Stimulated activated CD4-positive, alpha-beta T cell treated with anti-CD3 and anti-CD28 coated beads, TNF-alpha, amount 100 ng/mL, for 1 hour (primary cell): ENCODE data around the gene TBC1D16.

ENCODE experiments used
- DNase-seq, 3 donors: peaks; one replicate each; pipeline ENCODE4 v3.0.0-alpha.2; 2020; ENCODE audit warnings: low read depth in 3 of 3, low spot score in 1 of 3

The TBC1D16 gene, protein sequence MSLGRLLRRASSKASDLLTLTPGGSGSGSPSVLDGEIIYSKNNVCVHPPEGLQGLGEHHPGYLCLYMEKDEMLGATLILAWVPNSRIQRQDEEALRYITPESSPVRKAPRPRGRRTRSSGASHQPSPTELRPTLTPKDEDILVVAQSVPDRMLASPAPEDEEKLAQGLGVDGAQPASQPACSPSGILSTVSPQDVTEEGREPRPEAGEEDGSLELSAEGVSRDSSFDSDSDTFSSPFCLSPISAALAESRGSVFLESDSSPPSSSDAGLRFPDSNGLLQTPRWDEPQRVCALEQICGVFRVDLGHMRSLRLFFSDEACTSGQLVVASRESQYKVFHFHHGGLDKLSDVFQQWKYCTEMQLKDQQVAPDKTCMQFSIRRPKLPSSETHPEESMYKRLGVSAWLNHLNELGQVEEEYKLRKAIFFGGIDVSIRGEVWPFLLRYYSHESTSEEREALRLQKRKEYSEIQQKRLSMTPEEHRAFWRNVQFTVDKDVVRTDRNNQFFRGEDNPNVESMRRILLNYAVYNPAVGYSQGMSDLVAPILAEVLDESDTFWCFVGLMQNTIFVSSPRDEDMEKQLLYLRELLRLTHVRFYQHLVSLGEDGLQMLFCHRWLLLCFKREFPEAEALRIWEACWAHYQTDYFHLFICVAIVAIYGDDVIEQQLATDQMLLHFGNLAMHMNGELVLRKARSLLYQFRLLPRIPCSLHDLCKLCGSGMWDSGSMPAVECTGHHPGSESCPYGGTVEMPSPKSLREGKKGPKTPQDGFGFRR

DNA sequence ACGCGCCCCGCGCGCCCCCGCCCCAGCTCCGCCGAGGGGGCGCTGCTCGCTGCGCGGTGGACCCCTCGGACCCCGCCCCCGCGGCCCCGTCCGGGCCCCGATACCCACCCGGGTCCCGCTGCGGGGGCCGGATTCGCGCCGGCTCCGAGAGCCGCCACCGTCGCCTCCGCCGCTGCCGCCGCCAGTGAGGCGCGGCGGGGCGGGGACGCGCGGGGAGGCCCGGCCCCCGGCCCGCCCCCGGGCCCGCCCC, at the start of gene TBC1D16:
Gene TBC1D16, minus strand, starts transcription at position 186 of the 250 bp plus-strand sequence. CDS start 22,325 bp downstream, outside the sequence.
- no peak for DNase-seq

DNA sequence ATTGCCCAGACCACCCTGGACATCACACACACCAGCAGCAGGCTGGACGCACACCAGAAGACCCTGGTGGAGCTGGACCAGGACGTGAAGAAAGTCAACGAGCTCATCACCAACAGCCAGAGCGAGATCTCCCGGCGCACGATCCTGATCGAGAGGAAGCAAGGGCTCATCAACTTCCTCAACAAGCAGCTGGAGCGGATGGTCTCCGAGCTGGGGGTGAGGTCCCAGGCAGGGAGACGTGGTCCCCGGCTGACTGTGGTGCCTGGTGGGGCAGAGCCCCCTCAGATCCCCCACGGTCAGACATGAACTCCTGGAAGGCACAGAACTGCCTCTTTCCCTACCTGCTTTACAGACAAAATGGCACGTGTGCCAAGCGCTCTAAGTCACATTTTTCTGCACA, 49.1 kb upstream of the TBC1D16 start:
- DNase-seq: no peak

DNA sequence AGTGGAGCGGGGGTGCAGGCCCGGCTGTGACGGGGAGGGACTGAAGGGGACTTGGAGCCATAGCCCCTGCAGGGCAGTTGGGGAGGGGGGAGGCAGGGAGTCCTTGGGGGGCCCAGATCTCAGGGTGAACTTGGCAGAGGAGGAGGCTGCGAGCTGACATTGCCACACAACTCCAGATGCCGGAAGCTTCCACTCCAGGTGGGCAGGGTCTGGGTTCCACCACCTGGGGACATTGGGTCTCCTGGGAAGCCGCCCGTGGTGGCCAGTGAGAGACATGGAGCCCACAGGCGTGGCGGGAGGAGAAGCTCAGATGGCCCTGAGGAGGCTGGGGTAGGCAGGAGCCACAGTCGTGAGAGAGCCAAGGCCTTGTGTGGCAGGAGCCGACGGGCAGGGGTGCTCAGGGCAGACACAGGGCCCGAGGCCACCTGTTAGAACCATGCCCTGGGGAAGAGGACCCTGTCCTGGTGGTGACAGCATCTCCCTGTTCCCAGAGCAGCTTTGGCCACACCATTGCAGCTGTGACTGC, 47.5 kb upstream of the TBC1D16 start:
- no peak for DNase-seq

DNA sequence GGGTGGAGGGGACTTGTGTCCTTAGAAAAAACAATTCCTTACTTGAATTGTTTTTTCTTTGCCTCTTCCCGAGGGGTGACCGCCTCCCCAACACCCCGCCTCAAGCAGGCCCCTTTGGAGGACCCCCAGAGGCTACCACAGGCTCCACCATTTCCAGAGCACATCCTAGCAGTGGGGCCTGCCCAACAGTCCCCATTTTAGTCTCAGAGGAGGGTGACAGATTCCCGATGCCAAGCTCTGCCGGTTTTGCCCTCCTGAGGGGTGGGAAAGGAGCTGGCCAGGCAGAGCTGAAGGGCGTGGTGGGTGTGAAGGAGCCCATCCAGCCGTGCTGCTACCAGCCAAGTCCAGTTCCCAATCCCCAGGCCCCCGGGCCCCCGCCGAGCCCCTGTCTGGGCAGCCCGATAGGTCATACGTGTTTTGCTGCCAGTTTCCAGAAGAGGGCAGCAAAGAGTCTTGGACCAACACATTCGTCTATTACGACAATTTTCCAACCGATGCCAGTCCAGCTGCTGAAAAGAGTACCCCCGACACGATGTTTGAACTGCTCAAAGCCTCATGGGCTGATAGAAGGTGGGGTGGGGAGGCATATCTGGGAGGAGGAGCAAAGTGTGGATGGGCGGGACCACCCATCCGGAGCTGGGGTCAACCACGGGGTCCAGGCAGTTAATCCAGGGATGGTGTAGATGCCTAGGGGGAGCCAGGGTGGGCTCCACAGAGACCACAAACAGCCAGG, 46.9 kb upstream of the TBC1D16 start:
- peak; percentile 13 to 31 (median 30) for DNase-seq

DNA sequence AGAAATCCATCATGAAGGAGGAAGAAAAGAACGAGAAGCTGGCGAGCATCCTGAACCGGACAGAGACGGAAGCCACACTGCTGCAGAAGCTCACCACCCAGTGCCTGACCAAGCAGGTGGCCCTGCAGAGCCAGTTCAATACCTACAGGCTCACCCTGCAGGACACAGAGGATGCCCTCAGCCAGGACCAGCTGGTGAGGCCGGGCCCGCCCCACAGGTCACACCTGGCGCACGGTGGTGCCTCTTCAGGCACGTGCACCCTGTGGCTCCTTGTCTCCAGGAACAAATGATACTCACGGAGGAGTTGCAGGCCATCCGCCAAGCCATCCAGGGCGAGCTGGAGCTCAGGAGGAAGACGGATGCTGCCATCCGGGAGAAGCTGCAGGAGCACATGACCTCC, 45.9 kb upstream of the TBC1D16 start:
- DNase-seq: no peak

DNA sequence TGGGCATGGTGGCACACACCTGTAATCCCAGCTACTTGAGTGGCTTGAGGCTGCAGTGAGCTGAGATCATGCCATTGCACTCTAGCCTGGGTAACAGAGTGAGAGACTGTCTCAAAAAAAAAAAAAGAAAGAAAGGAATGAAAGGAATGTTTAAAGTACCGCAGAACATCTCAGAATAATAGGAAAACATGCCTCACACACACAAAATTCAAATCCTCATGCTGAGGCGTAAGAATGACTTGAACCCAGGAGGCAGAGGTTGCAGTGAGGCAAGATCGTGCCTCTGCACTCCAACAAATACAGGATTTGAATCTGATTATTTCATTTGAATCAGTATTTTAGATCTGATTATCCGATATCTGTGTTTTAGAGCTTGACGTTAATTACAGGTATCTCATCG, 44.4 kb upstream of the TBC1D16 start:
- no peak for DNase-seq

DNA sequence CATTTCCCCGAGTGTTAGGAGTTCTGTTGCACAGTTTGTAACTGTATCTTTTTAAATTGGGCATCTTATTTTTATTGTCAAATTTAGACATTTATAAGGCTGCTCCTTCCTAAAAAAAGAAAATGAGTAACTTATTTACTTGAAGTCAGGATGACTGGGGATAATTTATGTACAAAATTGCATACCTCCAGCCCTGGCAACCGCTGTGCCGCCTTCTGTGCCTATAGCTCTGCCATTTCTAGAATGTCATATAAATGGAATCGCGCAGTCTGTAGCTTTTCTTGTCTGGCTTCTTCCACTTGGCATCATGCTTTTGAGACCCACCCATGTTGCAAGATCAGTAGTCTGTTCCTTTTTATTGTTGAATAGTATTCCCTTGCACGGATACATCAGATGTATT, 36.7 kb upstream of the TBC1D16 start:
- no peak for DNase-seq

DNA sequence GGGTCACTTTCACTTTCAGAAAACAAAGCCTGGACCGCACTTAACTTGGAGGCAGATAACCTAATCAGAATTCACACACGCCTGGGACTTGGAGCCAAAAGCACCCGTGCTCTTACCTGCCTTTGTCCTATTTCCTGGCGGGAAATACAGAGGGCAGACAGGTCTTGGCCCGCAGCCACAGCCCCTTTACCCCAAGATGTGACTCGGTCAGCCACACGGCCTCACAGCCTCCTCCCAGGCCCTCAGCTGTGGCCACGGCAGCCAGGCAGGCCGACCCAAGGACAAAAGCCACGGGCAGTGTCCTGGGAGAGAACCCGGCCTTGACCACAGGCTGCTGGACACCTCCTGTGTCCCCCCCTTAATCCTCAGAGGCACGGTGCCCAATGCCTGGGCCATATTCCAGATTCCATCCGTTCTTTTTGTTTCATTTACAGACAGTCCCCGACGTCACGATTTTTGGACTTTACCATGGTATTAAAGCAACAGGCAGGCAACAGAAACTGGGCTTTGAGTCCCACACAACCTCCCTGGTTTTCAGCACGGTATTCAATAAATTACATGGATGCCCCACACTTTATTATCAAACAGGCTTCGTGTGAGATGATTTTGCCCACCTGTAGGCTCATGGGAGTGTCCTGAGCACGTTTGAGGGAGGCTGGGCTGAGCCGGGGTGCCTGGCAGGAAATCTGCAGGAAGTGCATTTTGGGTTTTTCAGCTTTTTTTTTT, 35.6 kb upstream of the TBC1D16 start:
- DNase-seq: no peak

DNA sequence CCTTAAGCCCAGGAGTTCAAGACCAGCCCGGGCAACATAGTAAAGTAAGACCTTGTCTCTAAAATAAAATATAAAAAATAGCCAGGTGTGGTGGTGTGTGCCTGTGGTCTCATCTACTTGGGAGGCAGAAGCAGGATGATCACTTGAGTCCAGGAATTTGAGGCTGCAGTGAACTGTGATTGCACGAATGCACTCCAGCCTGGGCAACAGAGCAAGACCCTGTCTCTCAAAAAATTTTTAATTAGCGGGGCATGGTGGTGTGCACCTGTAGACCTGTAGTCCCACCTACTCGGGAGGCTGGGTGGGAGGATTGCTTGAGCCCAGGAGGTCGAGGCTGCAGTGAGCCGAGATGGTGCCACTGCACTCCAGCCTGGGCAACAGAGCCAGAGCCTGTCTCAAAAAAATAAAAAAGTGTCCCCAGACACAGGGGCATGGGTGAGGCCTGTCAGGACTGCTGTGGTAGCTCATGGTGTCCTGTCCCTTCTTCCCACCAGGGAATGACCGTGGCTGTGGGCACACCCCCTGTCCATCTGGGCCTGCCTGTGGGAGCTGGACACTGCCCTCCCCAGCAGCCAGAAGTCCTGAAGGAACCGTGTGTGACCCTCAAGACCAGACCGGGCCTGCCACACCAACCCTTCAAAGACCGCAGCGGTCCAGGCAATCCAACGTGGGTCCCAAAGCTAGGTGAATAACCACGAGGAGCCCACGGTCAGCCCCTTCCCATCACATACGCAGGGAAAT, 34.9 kb upstream of the TBC1D16 start:
- DNase-seq: no peak

DNA sequence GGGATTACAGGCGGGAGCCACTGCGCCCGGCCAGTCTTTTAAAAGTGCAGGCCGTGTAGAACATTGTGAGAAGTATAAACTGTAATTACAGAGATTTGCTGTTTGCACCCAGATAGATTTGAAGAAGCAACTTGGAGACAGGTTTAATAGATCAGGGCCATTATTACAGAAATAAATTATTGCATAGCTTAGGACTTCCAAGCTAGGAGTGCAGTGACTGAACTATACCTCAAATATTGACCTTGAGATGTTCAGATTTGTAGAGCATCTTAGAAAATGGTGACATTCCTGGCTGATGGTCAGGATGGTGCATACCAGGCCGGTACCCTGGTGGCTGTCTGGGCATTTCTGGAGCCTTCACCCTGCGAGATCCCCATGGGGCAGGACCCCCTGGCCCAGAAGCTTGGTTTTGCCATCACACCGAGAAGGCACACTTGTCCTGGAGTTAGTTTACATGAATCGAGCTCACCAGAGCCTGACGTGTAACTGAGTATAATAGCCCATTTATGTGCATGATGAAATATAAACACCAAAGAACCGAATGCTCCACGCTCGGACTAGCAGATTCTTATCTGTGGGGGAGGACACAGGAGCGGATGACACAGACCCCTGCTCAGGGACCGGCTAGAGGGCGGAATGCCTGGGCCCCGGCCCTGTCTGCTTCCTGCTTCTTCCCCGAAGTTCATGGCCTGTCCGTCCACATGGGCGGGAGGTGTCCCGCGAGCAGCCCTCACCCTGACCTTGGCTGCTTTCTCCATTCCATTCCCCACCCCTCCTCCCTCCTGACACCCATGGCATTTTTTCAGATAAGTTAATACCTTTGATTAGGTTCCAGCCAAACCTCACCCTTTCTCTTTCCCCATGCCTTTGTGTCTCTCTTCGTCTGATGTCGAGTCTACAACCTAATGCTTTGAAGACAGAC, 32.9 kb upstream of the TBC1D16 start:
- DNase-seq: no peak

DNA sequence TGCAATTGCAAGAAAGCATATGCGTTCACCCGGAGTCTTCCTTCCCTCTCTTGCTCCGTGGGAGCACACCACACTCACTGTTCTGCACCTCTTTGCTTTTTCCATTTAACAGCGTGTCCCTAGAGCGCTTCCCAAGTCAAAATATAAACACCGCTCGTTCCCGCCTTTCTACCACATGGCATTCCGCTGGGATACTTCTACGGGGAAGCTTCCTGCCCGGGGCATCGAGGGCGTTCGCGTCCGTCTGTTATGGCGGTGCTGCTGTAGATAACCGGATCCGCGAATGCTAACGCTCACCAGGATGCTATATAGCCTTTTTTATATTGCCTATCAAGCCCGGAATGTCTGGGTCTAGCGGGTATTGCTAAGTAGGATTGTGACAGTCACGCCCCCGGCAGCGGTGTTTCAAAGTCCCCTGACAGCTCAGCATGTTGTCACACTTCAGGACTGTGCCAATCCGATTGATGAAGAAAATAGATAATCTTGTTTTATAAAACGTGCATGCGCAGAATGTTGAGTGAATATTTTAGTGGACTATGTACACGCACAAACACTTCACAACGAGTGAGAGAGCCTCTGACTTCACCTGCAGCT, 31.8 kb upstream of the TBC1D16 start:
- no peak for DNase-seq

DNA sequence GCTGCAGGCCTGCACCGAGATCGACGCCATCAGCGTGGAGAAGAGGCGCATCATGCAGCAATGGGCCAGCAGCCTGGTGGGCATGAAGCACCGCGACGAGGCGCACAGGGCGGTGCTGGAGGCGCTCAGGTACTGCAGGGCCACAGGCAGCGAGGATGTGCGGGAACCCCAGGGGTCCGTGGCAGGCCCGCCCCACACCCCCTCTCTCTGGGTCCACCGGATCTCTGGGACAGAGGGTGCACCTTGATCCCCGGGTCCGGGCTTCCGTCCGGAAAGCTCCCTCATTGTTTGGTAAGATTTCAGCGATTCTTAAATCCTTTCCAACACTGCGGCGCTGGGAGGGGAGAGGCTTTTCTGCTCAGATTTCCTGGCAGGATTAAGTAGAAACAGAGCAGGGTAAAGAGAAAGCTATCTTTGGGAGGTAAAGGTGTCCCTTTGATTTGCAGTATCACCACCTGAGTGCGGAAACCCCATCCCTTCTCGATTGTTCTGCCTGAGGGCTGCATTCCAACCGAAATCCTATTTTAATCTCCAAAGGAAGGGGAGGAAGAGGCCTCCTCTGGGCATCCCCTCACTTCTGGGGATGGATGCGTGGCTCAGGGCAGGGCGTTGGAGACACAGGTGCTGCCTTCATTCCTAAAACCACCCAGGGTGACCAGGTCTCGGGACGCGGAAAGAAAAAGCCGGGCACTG, 30.0 kb upstream of the TBC1D16 start:
- DNase-seq: no peak

DNA sequence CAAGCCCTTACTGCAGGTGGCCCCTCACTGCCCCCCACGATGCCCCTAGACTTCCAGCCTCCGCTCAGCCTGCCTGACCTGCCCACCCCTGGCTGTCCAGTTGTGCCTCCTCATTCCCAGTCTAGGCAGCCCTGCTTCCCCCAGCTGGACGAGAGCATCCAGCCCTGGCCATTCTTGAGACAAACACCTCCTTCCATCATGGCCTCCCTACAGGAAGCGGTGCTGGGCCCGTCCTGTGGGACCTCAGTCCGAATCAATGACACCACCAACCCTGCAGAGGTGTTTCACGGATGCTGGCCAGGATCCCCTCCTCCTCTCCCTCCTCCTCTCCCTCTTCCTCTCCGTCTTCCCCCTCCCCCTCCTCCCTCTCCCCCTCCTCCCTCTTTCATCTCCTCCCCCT, 29.0 kb upstream of the TBC1D16 start:
- DNase-seq: no peak

DNA sequence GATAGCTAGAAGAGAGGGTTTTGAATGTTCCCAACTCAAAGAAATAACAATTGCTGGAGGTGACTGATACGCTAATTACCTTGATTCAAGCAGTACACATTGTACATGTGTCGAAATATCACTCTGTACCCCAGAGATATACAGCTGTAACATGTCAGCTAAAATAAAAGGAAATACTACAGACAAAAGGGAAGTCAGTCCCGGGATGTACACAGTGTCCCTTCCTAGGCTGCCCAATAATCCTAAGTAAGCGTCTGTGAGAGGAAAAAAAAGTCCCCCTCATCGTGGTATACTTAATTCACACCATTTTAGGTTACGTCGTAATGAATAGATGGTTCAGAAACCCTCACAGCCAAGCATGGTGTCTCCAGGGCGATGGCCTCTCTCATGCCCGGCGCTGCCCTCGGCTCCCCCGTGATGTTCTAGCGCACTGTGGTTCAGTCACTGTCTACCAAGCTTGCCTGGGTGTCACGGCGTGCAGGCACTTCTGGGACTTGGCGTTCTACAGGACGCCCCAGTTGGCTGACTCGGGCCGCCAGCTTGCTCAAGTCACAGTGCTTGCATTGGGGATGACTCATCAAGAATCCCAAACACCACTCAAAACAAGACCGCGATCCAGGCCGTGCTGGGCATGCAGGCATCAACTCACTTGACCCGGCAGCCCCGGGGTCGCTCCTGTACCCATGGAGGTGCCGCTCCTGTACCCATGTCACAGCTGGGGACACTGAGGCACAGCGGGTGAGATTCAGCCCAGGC, 28.3 kb upstream of the TBC1D16 start:
- no peak for DNase-seq

DNA sequence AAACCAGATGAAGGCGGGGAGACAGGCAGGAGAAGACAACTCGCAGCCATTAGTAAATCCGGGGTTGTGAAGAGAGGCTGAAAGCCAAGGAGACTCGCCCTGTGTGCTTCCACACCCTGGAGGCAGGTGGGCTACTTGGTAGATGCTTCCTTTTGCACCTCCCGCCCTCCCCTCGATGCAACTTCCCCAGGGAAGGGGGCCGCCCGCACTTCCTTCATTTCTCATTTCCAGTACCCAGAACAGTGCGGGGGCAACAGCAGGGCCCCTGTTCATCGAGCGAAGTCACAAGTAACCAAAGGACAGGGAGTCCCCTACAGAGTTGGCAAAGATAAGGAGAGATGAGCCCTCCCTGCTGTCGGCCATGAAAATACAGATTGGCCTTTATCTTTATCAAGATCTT, 25.7 kb upstream of the TBC1D16 start:
- no peak for DNase-seq

DNA sequence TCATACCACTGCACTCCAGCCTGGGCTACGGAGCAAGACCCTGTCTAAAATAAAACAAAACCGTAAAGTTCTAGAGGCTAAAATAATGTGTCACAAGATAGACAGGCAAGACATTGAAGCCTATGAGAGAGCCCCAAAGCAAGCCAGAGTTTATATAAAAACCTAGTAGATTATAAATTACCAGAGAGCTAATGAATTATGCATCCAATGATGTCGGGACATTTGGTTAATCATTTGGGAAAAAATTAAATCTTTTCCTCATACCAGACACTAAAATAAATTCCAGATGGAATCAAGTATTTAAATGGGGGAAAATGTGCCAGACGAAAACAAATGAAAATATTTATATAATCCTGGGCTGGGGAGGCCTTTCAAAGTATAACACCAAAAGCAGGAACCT, 25.0 kb upstream of the TBC1D16 start:
- no peak for DNase-seq

DNA sequence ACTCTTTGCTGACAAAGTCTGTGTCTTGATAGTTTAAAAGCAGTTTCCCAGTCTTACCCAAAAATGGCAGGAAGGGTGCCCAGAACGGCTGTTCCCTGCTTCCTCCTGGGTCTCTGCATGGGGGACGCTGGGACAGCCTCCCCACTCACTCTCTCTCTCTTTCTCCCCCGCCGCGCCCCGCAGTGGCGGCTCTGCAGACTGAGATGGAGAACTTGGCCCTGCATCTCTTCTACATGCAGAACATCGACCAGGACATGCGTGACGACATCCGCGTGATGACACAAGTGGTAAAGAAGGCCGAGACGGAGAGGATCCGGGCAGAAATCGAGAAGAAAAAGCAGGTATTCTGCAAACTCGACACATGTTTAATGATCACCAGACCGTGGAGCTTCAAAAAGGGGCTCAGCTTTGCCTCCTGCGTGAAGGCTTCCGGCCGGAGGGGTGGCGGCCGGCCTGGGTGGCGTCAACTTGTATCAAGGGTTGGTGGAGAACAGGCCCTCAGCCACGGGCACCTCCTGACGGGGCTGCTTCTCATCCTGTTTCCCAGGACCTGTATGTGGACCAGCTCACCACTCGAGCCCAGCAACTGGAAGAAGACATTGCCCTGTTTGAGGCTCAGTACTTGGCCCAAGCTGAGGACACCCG, 22.8 kb upstream of the TBC1D16 start:
- no peak for DNase-seq
